HEK293 (cell line): ENCODE measurements around the gene MON2.

ENCODE experiments used
- CTCF ChIA-PET: fragments of 350-600 bp; formaldehyde crosslinking; extraction: SDS; loops from one replicate; lab custom pipeline; 2021; ENCODE audit warnings: antibody characterized with exemption; lab: Yijun Ruan, JAX
- POLR2A ChIA-PET: fragments of 300-600 bp; formaldehyde crosslinking; extraction: SDS; loops from one replicate; lab custom pipeline; 2020; ENCODE audit warnings: antibody characterized with exemption, inconsistent platforms; lab: Yijun Ruan, JAX
- H3K27ac ChIP-seq: fragments of 200-500 bp; sonication (Bioruptor generic); 2 replicates; pipeline ENCODE4 v1.5.1; 2014; ENCODE audit warnings: low read depth, low read length, control low read depth, inconsistent platforms; ENCODE audit errors: extremely low read depth
- H3K36me3 ChIP-seq, 2 experiments: fragments of 200-500 bp in 1 of 2; sonication (Bioruptor generic) in 1 of 2; 1 replicate in 1 of 2; 2 replicates in 1 of 2; pipeline ENCODE4 v1.5.1; 2014 to 2017; ENCODE audit warnings: inconsistent platforms in 2 of 2, low read length in 2 of 2; ENCODE audit not compliant: control insufficient read depth in 2 of 2, insufficient read depth in 1 of 2
- H3K4me1 ChIP-seq: fragments of 200-500 bp; sonication (Bioruptor generic); 2 replicates; pipeline ENCODE4 v1.5.1; 2014; ENCODE audit warnings: mild to moderate bottlenecking, low read length, inconsistent platforms; ENCODE audit not compliant: control insufficient read depth, insufficient read depth
- H3K4me3 ChIP-seq: 2 replicates; pipeline ENCODE4 v1.5.1; 2011; ENCODE audit warnings: low read depth, mild to moderate bottlenecking, control low read depth, low read length, moderate library complexity
- H3K9me3 ChIP-seq: fragments of 200-500 bp; sonication (Bioruptor generic); 2 replicates; pipeline ENCODE4 v1.5.1; 2014; ENCODE audit warnings: low read depth, low read length, inconsistent platforms; ENCODE audit not compliant: control insufficient read depth, insufficient read depth
- ELK4 ChIP-seq: IDR thresholded peaks from 2 replicates; pipeline ENCODE4 v1.6.1; 2011; ENCODE audit warnings: mild to moderate bottlenecking, low read depth, low read length, borderline replicate concordance
- GLI2 ChIP-seq: fragments of 450-650 bp; formaldehyde crosslinking; IDR thresholded peaks from 2 replicates; pipeline ENCODE4; 2017; ENCODE audit warnings: missing biosample characterization, missing genetic modification characterization, low read depth, borderline replicate concordance
- OVOL3 ChIP-seq: fragments of 450-650 bp; formaldehyde crosslinking; IDR thresholded peaks from 2 replicates; pipeline ENCODE4 v1.5.1; 2016; ENCODE audit warnings: missing biosample characterization, missing genetic modification characterization
- WT1 ChIP-seq: fragments of 450-650 bp; formaldehyde crosslinking; IDR thresholded peaks from 2 replicates; pipeline ENCODE4 v1.5.1; 2016; ENCODE audit warnings: missing biosample characterization, missing genetic modification characterization
- ZBTB11 ChIP-seq: fragments of 450-650 bp; formaldehyde crosslinking; conservative IDR thresholded peaks from 2 replicates; pipeline ENCODE4 v1.5.1; 2016; ENCODE audit warnings: low read depth, missing biosample characterization, missing genetic modification characterization
- ZBTB49 ChIP-seq: fragments of 450-650 bp; formaldehyde crosslinking; IDR thresholded peaks from 2 replicates; pipeline ENCODE4 v1.5.1; 2016; ENCODE audit warnings: missing biosample characterization, missing genetic modification characterization, low read depth
- ZFHX2 ChIP-seq: fragments of 450-650 bp; formaldehyde crosslinking; conservative IDR thresholded peaks from 2 replicates; pipeline ENCODE4 v1.5.1; 2016; ENCODE audit warnings: missing biosample characterization, missing genetic modification characterization
- ZNF114 ChIP-seq: fragments of 450-650 bp; formaldehyde crosslinking; IDR thresholded peaks from 2 replicates; pipeline ENCODE4 v1.5.0; 2017; ENCODE audit warnings: missing biosample characterization, missing genetic modification characterization
- ZNF121 ChIP-seq: fragments of 450-650 bp; formaldehyde crosslinking; IDR thresholded peaks from 2 replicates; pipeline ENCODE4 v1.5.1; 2016; ENCODE audit warnings: missing biosample characterization, missing genetic modification characterization
- ZNF16 ChIP-seq: fragments of 450-650 bp; formaldehyde crosslinking; IDR thresholded peaks from 2 replicates; pipeline ENCODE4 v1.5.1; 2016; ENCODE audit warnings: low read depth, missing biosample characterization, missing genetic modification characterization
- ZNF274 ChIP-seq, 2 experiments: fragments of 200-500 bp in 1 of 2; fragments of 450-650 bp in 1 of 2; sonication (Bioruptor generic) in 1 of 2; formaldehyde crosslinking in 1 of 2; IDR thresholded peaks; 2 replicates each; pipeline versions ENCODE4 v1.5.1 to v1.6.1; 2014 to 2016; ENCODE audit warnings: borderline replicate concordance in 1 of 2, inconsistent platforms in 1 of 2, low read length in 1 of 2, missing biosample characterization in 1 of 2, missing genetic modification characterization in 1 of 2
- ZNF37A ChIP-seq: fragments of 450-650 bp; IDR thresholded peaks from 2 replicates; pipeline ENCODE4 v1.5.1; 2018; ENCODE audit warnings: missing biosample characterization, missing genetic modification characterization
- ZNF394 ChIP-seq: fragments of 450-650 bp; formaldehyde crosslinking; IDR thresholded peaks from 2 replicates; pipeline ENCODE4 v1.5.1; 2016; ENCODE audit warnings: missing biosample characterization, missing genetic modification characterization, mild to moderate bottlenecking, moderate library complexity, borderline replicate concordance
- ZNF404 ChIP-seq: fragments of 450-650 bp; formaldehyde crosslinking; IDR thresholded peaks from 2 replicates; pipeline ENCODE4 v1.5.1; 2017; ENCODE audit warnings: missing biosample characterization, missing genetic modification characterization
- ZNF510 ChIP-seq: fragments of 450-650 bp; formaldehyde crosslinking; IDR thresholded peaks from 2 replicates; pipeline ENCODE4 v1.5.1; 2018; ENCODE audit warnings: mild to moderate bottlenecking, missing genetic modification characterization, missing biosample characterization; ENCODE audit not compliant: insufficient replicate concordance
- ZNF558 ChIP-seq: fragments of 450-650 bp; formaldehyde crosslinking; IDR thresholded peaks from 2 replicates; pipeline ENCODE4 v1.5.1; 2016; ENCODE audit warnings: missing biosample characterization, missing genetic modification characterization
- ZNF600 ChIP-seq: fragments of 450-650 bp; formaldehyde crosslinking; IDR thresholded peaks from 2 replicates; pipeline ENCODE4 v1.5.1; 2016; ENCODE audit warnings: missing biosample characterization, missing genetic modification characterization
- ZNF624 ChIP-seq: fragments of 450-650 bp; formaldehyde crosslinking; IDR thresholded peaks from 2 replicates; pipeline ENCODE4 v1.5.1; 2017; ENCODE audit warnings: missing biosample characterization, missing genetic modification characterization
- ZNF837 ChIP-seq: fragments of 450-650 bp; formaldehyde crosslinking; IDR thresholded peaks from 2 replicates; pipeline ENCODE4 v1.5.1; 2016; ENCODE audit warnings: missing biosample characterization, missing genetic modification characterization
- ZNF843 ChIP-seq: fragments of 450-650 bp; formaldehyde crosslinking; IDR thresholded peaks from 2 replicates; pipeline ENCODE4 v1.5.1; 2016; ENCODE audit warnings: missing biosample characterization, missing genetic modification characterization
- ZSCAN18 ChIP-seq: fragments of 450-650 bp; formaldehyde crosslinking; IDR thresholded peaks from 2 replicates; pipeline ENCODE4 v1.5.1; 2016; ENCODE audit warnings: missing biosample characterization, missing genetic modification characterization
- ZXDB ChIP-seq: fragments of 450-650 bp; formaldehyde crosslinking; IDR thresholded peaks from 2 replicates; pipeline ENCODE4 v1.5.1; 2016; ENCODE audit warnings: missing biosample characterization, missing genetic modification characterization

MON2 gene

GRCh38 chr12:62472472-62472871, 5.8 kb downstream of the MON2 start (continued):
- TF ChIP-seq ZNF404 (tag by site-specific recombination), result no peak
- peak; percentile 63; the same call in 1 of the 2 replicates for TF ChIP-seq ZNF843 (tag by site-specific recombination)
- no peak for TF ChIP-seq ZNF16
- TF ChIP-seq ZNF558, result no peak
- no peak for TF ChIP-seq ZNF37A
- TF ChIP-seq ZXDB, result peak; percentile 51; the same call in 1 of the 2 replicates
- TF ChIP-seq ZNF624 (tag by site-specific recombination), result no peak
- TF ChIP-seq WT1 (tag by site-specific recombination), result no peak
- no peak for TF ChIP-seq ZFHX2 (tag by site-specific recombination)
- TF ChIP-seq ZSCAN18, result no peak
- TF ChIP-seq ZNF394 (tag by site-specific recombination), result no peak
- TF ChIP-seq ELK4, result no peak
- no peak for TF ChIP-seq ZBTB49 (tag by site-specific recombination)
- TF ChIP-seq, all 188 proteins: peak for 5

GRCh38 chr12:62481843-62482540, 15.4 kb downstream of the MON2 start:
- H3K36me3 ChIP-seq, result peaks cover 0 to 5% of the 10 kb centered on the region in 2 experiments; a peak in 2 of 3 replicates
- POLR2A ChIA-PET, result no interaction called here
- H3K27ac ChIP-seq, result no peak overlapping the region
- CTCF ChIA-PET, result no interaction called here
- TF ChIP-seq ZNF600 (tag by site-specific recombination) (peak; percentile 46; the same call in 1 of the 2 replicates), GLI2 (tag by site-specific recombination) (no peak), ZNF837 (tag by site-specific recombination) (no peak), ZNF114 (tag by site-specific recombination) (no peak)
- TF ChIP-seq, all 188 proteins: peak for 1
- Histone ChIP-seq H3K4me3 (no peak overlapping the region), H3K9me3 (no peaks in the 10 kb centered on the region), H3K4me1 (peaks cover 2% of the 10 kb centered on the region; the same call in 1 of the 2 replicates)

- H3K4me1 ChIP-seq, result peaks cover 2% of the 10 kb centered on the region; the same call in 1 of the 2 replicates
- H3K9me3 ChIP-seq, result no peaks in the 10 kb centered on the region
- ChIA-PET POLR2A (no interaction called here), CTCF (no interaction called here)
- H3K4me3 ChIP-seq, result no peak overlapping the region
- peaks cover 0 to under 1% of the 10 kb centered on the region in 2 experiments; a peak in 2 of 3 replicates for H3K36me3 ChIP-seq
- no peak overlapping the region for H3K27ac ChIP-seq
- no peak for TF ChIP-seq ZBTB11
- no peak for TF ChIP-seq ZNF274 (IDR thresholded peaks at IDR 0.05; ENCODE audit: low read length)
- TF ChIP-seq ZNF274 (tag by site-specific recombination; IDR thresholded peaks at IDR 0.05; ENCODE audit: borderline replicate concordance), result no peak
- no peak for TF ChIP-seq OVOL3 (tag by site-specific recombination)
- TF ChIP-seq ZNF121 (tag by site-specific recombination), result 0 out of 2 replicates have a peak, but pooled peaks have one; percentile 24
- TF ChIP-seq ZNF510, result no peak
Measured at GRCh38 chr12:62482769-62483168, 16.1 kb downstream of the MON2 start.
